GM18873 (cell line): Measurements from ENCODE around the gene REN.

Experiments
- ATAC-seq: cut with Tn5 transposase; IDR thresholded peaks from one replicate; pipeline ENCODE4 v1.9.1; 2021; ENCODE audit warnings: mild to moderate bottlenecking, moderate library complexity, moderate number of reproducible peaks; ENCODE audit not compliant: unreplicated experiment, low FRiP score

Gene REN

GRCh38 chr1:204139088-204139487 is 27.0 kb downstream of the REN start:
- no peak for ATAC-seq

- ATAC-seq, result no peak
Measured at GRCh38 chr1:204136814-204137213, 29.3 kb downstream of the REN start.

DNA sequence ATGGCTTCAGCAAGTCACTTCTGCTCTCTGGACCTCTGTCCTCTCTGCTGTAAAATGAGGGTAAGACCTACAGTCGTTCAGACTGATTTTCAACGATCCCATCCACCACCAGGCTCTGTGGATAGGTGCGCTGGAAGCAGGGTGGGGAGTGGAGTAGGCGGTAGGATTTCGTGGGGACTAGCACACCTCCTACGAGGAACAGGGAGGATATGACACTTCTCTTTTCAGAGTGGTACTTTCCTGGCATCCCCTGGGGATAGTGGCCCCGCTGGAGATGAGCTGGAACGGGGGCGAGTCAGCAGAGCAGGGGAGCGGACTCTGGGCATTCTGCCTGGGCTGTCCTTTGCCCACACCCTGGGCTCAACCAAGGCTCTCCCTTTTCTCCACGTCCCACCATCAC is 32.0 kb downstream of the REN start:
- no peak for ATAC-seq

- no peak for ATAC-seq
Measured at GRCh38 chr1:204132718-204133117, 33.4 kb downstream of the REN start.

DNA sequence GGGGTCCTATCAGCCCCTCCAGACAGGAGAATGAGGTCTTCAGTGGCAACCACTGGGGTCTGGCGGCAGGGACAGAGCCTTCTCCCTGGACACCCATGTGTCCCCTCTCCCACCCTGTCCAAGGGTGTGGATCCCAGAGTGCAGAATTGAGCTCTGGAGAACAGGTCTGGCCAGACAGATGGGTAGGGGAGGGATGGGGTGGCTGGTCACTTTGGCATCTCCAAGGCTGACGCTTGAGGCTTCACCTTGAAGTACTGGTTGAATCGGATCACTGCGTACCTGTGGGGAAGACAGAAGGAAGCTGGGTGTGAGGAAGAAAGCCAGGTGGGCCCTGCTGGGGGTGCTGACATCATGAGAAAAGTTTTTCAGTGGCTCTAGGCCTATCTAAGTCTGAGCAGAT is 34.2 kb downstream of the REN start:
- no peak for ATAC-seq

- ATAC-seq, result no peak
Measured at GRCh38 chr1:204130981-204131892, 34.9 kb downstream of the REN start.

- no peak for ATAC-seq
Measured at GRCh38 chr1:204130178-204130577, 36.0 kb downstream of the REN start.

DNA sequence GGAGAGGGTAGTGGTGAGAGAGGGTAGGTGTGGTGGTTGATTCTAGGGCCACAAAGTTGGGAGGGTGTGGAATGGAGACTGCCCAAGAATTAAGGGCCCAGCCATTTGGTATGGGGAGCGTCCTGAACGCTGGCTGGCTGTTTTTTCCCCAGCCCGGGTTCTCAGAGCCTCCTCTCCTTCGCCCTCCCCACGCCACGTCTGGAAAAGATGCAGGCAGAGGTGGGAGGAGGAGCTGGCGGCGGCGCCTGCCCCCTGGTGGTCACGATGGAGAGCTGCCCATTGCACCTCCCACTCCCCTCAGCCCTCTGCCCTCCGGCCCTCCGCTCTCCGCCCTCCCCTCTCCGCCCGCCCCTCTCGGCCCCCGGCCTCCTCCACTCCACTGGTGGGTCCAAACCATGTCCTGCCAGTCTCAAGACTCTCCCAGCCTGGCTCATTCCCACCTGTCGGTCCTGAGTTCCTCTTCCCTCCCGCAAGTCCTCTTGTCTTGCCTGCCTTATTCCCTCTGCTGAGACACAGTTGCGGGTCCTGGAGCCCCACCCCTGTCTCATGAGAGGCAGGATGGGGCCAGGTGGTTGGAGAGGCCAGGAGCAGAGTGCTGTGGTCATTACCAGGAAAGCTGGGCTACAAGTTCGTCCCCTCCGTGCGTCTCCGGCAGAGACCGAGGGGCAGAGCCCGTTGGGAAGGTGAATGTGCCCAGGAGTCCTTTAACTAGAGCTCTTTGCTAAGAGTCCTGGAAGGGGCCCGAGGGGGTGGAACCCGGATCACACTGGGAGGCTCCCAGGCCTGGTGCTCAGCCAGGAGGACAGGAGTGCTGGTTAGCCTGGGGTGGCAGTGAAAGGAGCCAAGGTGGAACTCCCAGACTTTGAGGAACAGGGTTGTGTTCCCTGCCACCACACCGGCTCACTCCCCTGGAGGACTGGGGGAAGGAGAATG is 36.9 kb downstream of the REN start:
- no peak for ATAC-seq

- no peak for ATAC-seq
Measured at GRCh38 chr1:204128464-204128963, 37.6 kb downstream of the REN start.

DNA sequence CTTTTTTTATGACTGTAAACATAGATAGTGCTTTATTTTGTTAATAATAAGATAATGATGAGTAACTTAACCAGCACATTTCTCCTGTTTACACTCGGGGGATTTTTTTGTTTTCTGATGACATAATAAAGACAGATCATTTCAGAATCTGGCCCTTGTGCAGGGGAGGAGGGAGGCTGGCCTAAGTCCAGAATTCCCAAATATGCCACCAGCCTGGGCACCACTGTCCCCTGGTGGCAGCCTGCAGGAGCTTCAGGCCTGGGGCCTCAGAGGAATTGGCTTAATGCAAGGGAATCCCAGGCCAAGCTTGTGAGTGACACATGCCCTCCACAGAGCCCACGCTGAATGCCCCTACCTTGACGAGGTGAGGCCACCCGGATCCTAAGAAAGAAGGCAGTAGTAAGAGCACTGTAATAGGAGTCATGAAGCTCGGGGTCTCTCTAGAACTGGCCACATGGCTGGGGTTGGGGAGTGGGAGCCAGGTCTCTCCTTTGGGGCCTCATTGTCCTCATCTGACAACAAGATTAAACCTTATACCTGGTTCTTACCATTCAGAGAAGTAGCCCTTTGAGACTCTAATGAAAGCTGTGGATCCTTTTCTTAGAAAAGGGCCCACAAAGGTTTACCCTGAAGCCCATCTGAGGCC is 38.4 kb downstream of the REN start:
- ATAC-seq, result no peak

GRCh38 chr1:204126956-204127355 is 39.2 kb downstream of the REN start:
- ATAC-seq, result no peak

DNA sequence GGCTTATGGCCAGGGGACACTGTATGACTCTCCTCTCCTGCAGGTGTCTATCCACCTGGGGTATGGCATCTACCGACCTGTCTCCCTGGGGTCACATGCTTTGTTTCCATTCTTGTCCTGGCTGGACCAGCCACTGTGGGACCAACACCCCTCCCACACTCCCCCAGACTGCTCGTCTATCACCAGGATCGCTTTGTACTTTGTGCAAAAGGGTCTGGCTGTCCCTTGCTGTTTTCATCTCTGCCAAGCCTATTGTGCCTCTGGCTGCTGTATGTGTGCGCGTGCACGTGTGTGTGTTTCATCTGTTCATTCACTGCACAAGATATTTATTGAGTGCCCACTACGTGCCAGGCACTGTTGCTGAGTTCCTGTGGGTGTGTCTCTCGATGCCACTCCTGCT is 39.8 kb downstream of the REN start:
- ATAC-seq, result no peak

GRCh38 chr1:204125759-204126351 is 40.3 kb downstream of the REN start:
- ATAC-seq, result no peak

DNA sequence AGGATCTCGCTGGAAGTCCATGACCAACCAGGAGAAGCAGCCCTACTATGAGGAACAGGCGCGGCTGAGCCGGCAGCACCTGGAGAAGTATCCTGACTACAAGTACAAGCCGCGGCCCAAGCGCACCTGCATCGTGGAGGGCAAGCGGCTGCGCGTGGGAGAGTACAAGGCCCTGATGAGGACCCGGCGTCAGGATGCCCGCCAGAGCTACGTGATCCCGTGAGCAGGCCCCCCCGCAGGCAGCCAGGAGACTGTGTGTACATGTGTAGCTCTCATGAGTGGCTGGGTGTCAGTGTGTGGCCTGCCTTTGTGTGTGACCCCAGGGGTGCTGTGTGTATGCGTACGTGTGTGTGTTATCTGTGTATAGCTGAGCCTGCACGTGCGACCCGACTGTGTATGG is 41.5 kb downstream of the REN start:
- no peak for ATAC-seq

GRCh38 chr1:204123376-204123775 is 42.8 kb downstream of the REN start:
- no peak for ATAC-seq

- ATAC-seq, result no peak
Measured at GRCh38 chr1:204121840-204122555, 44.1 kb downstream of the REN start.

DNA sequence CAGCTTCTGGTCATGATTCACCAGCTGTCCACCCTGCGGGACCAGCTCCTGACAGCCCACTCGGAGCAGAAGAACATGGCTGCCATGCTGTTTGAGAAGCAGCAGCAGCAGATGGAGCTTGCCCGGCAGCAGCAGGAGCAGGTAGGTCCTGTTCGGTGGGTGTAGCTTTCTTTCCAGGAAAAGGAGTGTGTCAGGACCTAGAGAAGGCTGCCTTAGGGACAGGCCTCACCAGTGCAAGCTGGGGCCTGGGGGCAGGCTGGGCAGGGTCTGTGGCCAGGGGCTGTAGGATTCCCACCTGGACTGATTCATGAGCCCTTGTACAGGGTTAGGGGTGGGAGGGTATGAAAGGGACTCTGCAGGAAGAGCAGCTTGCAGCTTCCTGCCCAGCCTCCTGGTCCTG is 49.6 kb downstream of the REN start:
- no peak for ATAC-seq

DNA sequence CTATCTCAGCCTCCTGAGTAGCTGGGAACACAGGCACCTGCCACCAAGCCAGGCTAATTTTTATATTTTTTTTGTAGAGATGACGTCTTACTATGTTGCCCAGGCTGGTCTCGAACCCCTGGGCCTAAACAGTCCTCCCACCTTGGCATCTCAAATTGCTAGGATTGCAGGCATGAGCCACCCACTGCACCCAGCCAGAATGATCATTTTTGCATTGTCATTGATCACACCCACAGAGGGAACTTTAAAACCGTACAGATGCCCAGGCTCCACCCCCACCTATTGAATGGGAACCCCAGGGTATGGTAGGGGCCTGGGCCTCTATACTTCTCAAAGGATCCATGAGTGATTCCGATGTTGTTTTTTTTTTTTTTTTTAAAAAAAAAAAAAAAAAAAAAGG is 51.0 kb downstream of the REN start:
- ATAC-seq, result no peak

DNA sequence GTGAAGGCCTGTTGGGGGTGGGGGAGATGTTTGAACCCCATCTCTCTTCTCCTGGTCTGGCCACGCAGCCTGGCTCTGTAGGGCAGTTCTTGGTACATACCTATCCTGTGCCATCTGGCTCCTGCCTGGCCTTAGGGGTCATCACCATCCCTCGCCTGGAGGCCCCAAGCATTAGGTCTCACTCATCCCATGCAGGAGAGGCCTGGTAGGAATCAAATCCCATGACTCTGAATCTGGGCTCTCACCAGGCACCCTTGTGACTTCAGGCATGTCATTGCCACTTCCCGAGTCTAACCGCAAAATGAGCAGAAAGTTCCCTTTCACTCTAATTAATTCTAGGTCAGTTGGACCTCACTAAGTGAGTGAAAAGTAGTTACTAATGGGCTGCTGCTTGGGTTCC is 51.5 kb downstream of the REN start:
- no peak for ATAC-seq

- no peak for ATAC-seq
Measured at GRCh38 chr1:204113896-204114295, 52.2 kb downstream of the REN start.
